GM10248 (cell line): ENCODE measurements around the gene PKD2.

ENCODE experiments used
- CTCF ChIA-PET: fragments of 300-600 bp; sonication (Branson Sonifier 250); formaldehyde crosslinking; extraction: SDS; loops from one replicate; lab custom pipeline; 2021; ENCODE audit warnings: antibody characterized with exemption; lab: Yijun Ruan, JAX
- POLR2A ChIA-PET: fragments of 350-650 bp; sonication (Branson Sonifier 250); formaldehyde crosslinking; extraction: SDS; loops from one replicate; lab custom pipeline; 2020; ENCODE audit warnings: antibody characterized with exemption; lab: Yijun Ruan, JAX
- DNase-seq: peaks from one replicate; pipeline ENCODE4 v3.0.0; 2012; ENCODE audit errors: extremely low spot score
- TF ChIP-seq, protein P1 (sequence below): IDR thresholded peaks from 2 replicates; pipeline ENCODE4 v1.5.1; 2012; ENCODE audit warnings: mild to moderate bottlenecking, low read depth; ENCODE audit errors: extremely low read depth, missing control alignments, control extremely low read depth

Gene PKD2

GRCh38 chr4:88062843-88063242 is 55.4 kb downstream of the PKD2 start:
- ChIA-PET POLR2A (no interaction called here), CTCF (no interaction called here)
- TF ChIP-seq, protein P1, sequence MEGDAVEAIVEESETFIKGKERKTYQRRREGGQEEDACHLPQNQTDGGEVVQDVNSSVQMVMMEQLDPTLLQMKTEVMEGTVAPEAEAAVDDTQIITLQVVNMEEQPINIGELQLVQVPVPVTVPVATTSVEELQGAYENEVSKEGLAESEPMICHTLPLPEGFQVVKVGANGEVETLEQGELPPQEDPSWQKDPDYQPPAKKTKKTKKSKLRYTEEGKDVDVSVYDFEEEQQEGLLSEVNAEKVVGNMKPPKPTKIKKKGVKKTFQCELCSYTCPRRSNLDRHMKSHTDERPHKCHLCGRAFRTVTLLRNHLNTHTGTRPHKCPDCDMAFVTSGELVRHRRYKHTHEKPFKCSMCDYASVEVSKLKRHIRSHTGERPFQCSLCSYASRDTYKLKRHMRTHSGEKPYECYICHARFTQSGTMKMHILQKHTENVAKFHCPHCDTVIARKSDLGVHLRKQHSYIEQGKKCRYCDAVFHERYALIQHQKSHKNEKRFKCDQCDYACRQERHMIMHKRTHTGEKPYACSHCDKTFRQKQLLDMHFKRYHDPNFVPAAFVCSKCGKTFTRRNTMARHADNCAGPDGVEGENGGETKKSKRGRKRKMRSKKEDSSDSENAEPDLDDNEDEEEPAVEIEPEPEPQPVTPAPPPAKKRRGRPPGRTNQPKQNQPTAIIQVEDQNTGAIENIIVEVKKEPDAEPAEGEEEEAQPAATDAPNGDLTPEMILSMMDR = no peak
- no peak for DNase-seq

GRCh38 chr4:88063634-88064296 is 56.3 kb downstream of the PKD2 start:
- CTCF ChIA-PET = interaction anchor here (1.2 to 1.8 kb wide), 3 partner anchors 9 to 19 kb away, joined by 3 to 5 read pairs (median 4); no protein-coding TSS in a partner anchor
- DNase-seq = no peak
- POLR2A ChIA-PET = no interaction called here
- TF ChIP-seq, protein P1 = no peak

DNA sequence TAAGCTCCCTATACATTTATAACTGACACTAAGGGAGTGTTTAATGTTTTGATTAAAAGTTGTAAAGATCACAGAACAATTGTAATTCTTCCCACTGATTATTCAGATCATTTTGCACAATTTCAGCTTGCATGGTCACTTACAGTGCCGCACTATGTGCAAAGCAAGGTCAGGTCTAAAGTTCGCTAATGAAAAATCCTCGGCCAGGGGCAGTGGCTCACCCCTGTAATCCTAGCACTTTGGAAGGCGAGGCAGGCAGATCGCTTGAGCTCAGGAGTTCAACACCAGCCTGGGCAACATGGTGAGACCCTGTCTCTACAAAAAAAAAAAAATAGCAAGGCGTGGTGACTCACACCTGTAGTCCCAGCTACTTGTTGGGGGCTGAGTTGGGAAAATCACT is 57.0 kb downstream of the PKD2 start:
- TF ChIP-seq, protein P1 = no peak
- ChIA-PET POLR2A (no interaction called here), CTCF (interaction anchor here (1.2 to 1.8 kb wide), 3 partner anchors 9 to 18 kb away, joined by 3 to 5 read pairs (median 4); no protein-coding TSS in a partner anchor)
- DNase-seq = no peak

GRCh38 chr4:88070031-88070430 is 62.6 kb downstream of the PKD2 start:
- POLR2A ChIA-PET = no interaction called here
- no peak for DNase-seq
- TF ChIP-seq, protein P1 = no peak
- CTCF ChIA-PET = no interaction called here

- ChIA-PET CTCF (interaction anchor here (1.2 to 1.4 kb wide), 2 partner anchors 10 to 136 kb away, joined by 3 to 4 read pairs; no protein-coding TSS in a partner anchor), POLR2A (no interaction called here)
- DNase-seq = no peak
- TF ChIP-seq, protein P1 = no peak
Observed at GRCh38 chr4:88075336-88075735, 67.9 kb downstream of the PKD2 start.

DNA sequence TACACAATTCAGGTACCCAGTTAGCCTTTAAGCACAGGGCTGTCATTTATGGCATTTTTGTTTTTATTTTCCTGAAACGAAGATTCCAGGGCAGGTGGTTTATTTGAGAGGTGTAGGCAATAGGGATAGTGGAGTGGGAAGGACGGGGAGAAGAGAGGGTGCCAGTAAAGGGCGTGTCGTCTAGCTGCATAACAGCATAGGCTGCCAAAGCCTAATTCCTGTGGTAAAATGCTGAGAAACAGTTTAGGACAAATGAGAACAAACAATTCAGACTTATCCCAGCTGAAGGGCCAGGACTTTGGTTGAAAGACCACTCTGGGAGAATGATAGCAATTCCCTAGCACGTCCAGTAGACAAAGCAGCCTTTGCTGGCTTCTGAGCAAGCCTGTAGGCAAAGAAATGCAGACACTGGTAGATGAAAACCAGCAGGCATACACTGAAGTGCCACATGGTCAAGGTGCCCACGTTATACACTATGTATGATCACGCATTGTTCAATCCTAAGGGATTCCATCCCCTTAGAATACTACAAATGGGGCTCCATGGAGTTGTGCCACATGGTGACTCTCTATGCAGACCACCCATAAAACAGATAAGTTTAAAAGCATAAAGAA is 70.6 kb downstream of the PKD2 start:
- TF ChIP-seq, protein P1 = no peak
- no peak for DNase-seq
- CTCF ChIA-PET = no interaction called here

More for the DNA sequence above, 70.6 kb downstream of the PKD2 start:
- POLR2A ChIA-PET = no interaction called here
